Measurements from ENCODE around the gene BPI. TPM values are rescaled to one million over a fixed set of nuclear protein-coding genes. Genes with fewer than 3 reads are reported as not detected.

Gene BPI
- total RNA-seq, 4 donors from 2014 or later: 0.26 TPM; not detected in 3

- H3K27me3 ChIP-seq: peaks cover 0 to 10% (median 0%) of the 10 kb centered on the region in 4 donors
- H3K4me3 ChIP-seq: no peak overlapping the region
- TF ChIP-seq CTCF (IDR thresholded peaks at IDR 0.05) (no peak), POLR2A (IDR thresholded peaks at IDR 0.05) (no peak)
- H3K27ac ChIP-seq: no peak overlapping the region
- no peak for DNase-seq
- 87 to 96% methylated on average over 2 of the region's 2 CpGs for WGBS, 2 donors
- no peaks in the 10 kb centered on the region for H3K9me3 ChIP-seq
- no peaks in the 10 kb centered on the region for H3K36me3 ChIP-seq
- intact Hi-C loops (cut with DNase I): no loop called here
- H3K4me1 ChIP-seq: peaks cover 9 to 14% (median 10%) of the 10 kb centered on the region in 3 donors
Observed at GRCh38 chr20:38266426-38266825, 37.5 kb upstream of the BPI start.

DNA sequence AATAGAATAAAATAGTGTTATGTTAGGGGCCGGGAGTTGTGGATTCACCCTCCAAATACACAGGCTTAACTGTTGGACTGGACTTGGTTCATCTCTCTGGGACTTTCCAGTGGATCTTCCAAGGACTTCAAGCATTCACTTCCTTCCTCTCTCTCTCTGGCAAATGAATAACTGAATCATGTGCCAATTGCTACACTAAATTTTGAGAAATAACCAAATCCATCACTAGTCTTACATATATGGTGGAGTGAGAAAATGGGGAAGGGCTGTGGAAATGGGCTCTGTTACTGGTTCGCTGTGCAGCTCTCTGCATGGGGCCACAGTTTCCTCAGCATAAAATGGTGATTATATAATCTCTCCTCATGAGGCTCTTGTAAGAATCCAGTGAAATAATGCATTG lies 36.7 kb upstream of the BPI start:
- TF ChIP-seq CTCF (IDR thresholded peaks at IDR 0.05) (no peak), POLR2A (IDR thresholded peaks at IDR 0.05) (no peak)
- no peaks in the 10 kb centered on the region for H3K9me3 ChIP-seq
- H3K27ac ChIP-seq: no peak overlapping the region
- H3K4me3 ChIP-seq: no peak overlapping the region
- no peak for DNase-seq
- H3K36me3 ChIP-seq: no peaks in the 10 kb centered on the region
- 43 to 58% methylated on average over 2 of the region's 2 CpGs for WGBS, 2 donors
- peaks cover 13 to 22% (median 16%) of the 10 kb centered on the region in 3 donors for H3K4me1 ChIP-seq
- intact Hi-C loops (cut with DNase I): no loop called here
- peaks cover 0 to 5% (median 0%) of the 10 kb centered on the region in 4 donors for H3K27me3 ChIP-seq

GRCh38 chr20:38267901-38268514 lies 35.9 kb upstream of the BPI start:
- Histone ChIP-seq H3K9me3 (no peaks in the 10 kb centered on the region), H3K4me3 (no peak overlapping the region), H3K4me1 (peaks cover 13 to 29% (median 16%) of the 10 kb centered on the region in 3 donors), H3K27ac (no peak overlapping the region), H3K36me3 (no peaks in the 10 kb centered on the region), H3K27me3 (no peaks in the 10 kb centered on the region)
- intact Hi-C loops (cut with DNase I): no loop called here
- TF ChIP-seq CTCF (IDR thresholded peaks at IDR 0.05): no peak
- no peak for TF ChIP-seq POLR2A (IDR thresholded peaks at IDR 0.05)
- WGBS, 2 donors: 73 to 88% methylated on average over 4 to 5 of the region's 5 CpGs
- DNase-seq: no peak

DNA sequence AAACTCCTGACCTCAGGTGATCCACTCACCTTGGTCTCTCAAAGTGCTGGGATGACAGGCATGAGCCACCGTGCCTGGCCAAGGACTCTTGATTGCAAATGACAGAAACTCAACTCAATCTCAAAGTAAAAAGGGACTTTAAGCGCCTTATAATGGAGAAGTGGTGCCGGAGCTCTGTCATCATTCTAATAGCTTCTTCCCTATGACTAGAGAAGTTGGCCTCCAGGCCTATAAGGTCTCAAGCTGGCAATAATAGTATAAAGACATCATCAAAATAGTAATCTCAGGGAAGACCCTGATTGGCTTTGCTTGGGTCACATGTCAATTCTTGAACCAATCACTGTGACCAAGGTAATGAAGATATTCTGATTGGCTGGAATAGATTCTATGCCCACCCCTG lies 34.9 kb upstream of the BPI start:
- Histone ChIP-seq H3K4me1 (peaks cover 13 to 31% (median 16%) of the 10 kb centered on the region in 3 donors), H3K27ac (no peak overlapping the region), H3K9me3 (no peaks in the 10 kb centered on the region), H3K36me3 (no peaks in the 10 kb centered on the region), H3K4me3 (no peak overlapping the region), H3K27me3 (no peaks in the 10 kb centered on the region)
- TF ChIP-seq CTCF (IDR thresholded peaks at IDR 0.05) (no peak), POLR2A (IDR thresholded peaks at IDR 0.05) (no peak)
- no peak for DNase-seq
- intact Hi-C loops (cut with DNase I): no loop called here
- 93 to 100% methylated on average over 2 of the region's 3 CpGs for WGBS, 2 donors

DNA sequence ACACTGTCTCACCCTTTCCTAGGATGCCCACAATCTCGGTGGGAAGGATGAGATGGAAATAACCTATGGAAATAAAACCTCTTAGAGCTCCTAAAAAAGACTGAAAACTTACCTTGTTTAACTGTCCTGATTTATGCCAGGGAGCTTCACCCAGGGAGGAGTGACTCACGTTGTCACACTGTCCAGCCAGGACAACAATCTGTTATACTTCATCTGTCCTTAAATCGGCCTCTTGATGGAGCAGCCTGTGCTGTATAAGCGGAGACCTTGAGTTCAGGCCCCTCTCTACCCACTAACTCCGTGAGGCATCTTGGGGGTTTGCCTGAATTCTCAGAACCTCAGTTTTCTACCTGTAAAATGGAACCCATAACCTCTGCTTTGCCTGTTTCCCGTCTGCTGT lies 34.2 kb upstream of the BPI start:
- DNase-seq: no peak
- WGBS, 2 donors: 73 to 76% methylated on average over 4 to 6 of the region's 6 CpGs
- Histone ChIP-seq H3K36me3 (no peaks in the 10 kb centered on the region), H3K4me3 (no peak overlapping the region), H3K27ac (no peak overlapping the region), H3K4me1 (peaks cover 13 to 31% (median 16%) of the 10 kb centered on the region in 3 donors), H3K27me3 (no peaks in the 10 kb centered on the region), H3K9me3 (no peaks in the 10 kb centered on the region)
- no peak for TF ChIP-seq POLR2A (IDR thresholded peaks at IDR 0.05)
- TF ChIP-seq CTCF (IDR thresholded peaks at IDR 0.05): no peak
- intact Hi-C loops (cut with DNase I): no loop called here

Measured in esophagus squamous epithelium (tissue), 5 donors.